Stimulated activated effector memory CD8-positive, alpha-beta T cell treated with anti-CD3 and anti-CD28 coated beads, Interleukin-12 subunit alpha, Interleukin-12 subunit beta, amount 100 ng/mL, for 72 hours (primary cell): ENCODE data around the gene CDC37L1.

ENCODE experiments used
- ATAC-seq: fragments of 150-1000 bp; cut with Tn5 transposase; 2 replicates; pipeline ENCODE4 v1.10.0; 2021
- DNase-seq, 2 donors: peaks; one replicate each; pipeline ENCODE4 v3.0.0; 2021 to 2022; ENCODE audit warnings: low spot score in 2 of 2
- H3K27ac Mint-ChIP-seq: one replicate; pipeline ENCODE4 v1.8.0; 2022; ENCODE audit warnings: mild to moderate bottlenecking, mixed read lengths
- H3K36me3 Mint-ChIP-seq: one replicate; pipeline ENCODE4 v1.8.0; 2022; ENCODE audit warnings: mild to moderate bottlenecking, mixed read lengths
- H3K4me1 Mint-ChIP-seq: one replicate; pipeline ENCODE4 v1.8.0; 2022; ENCODE audit warnings: mixed read lengths
- H3K4me3 Mint-ChIP-seq: one replicate; pipeline ENCODE4 v1.8.0; 2022; ENCODE audit warnings: mild to moderate bottlenecking, mixed read lengths
- H3K9me3 Mint-ChIP-seq: one replicate; pipeline ENCODE4 v1.8.0; 2022; ENCODE audit warnings: mixed read lengths

The CDC37L1 gene

DNA sequence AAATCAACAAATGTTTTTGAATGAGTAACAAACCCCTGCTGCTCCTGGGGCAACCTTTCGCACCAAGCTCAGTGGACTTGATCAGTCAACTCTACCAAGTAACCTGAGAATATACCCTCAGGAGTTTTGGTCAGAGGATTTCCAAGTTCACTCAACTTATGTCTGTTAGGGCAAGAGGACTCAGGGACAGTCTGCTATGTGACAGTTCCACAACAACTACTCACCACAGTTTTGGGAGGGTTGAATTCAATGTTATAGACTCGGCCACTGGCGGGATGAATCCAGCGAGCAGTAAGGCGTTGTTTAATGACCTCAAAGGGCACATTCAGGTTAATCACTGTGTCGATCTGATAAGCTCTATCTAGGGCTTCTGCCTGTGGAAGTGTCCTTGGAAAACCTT, 39.5 kb downstream of the CDC37L1 start:
- H3K27ac Mint-ChIP-seq, result peak overlapping the region; percentile 57
- H3K4me3 Mint-ChIP-seq, result no peak overlapping the region
- peaks cover 3% of the 10 kb centered on the region for H3K4me1 Mint-ChIP-seq
- no peaks in the 10 kb centered on the region for H3K9me3 Mint-ChIP-seq
- ATAC-seq, result no peak
- no peak for DNase-seq
- H3K36me3 Mint-ChIP-seq, result peaks cover 87% of the 10 kb centered on the region

DNA sequence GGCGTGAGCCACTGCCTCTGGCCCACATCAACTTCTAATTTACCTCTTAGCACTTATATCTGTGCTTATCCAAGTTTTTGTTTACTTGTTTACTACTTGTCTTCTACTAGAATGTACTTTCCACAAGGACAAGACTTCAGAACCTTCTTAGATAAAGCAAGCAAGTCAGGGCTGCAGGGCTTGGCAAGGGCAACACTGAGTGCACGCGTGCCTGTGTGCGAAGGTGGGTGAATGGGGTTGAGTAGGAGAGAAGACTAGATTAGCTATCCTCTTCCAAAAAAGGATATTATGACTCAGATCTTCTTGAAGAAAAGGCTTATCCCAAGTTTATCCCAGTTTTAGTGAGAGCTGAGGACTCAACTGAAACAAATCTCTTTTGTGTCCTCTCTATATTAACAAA, 42.4 kb downstream of the CDC37L1 start:
- no peak for DNase-seq
- peaks cover 71% of the 10 kb centered on the region for H3K36me3 Mint-ChIP-seq
- H3K27ac Mint-ChIP-seq, result no peak overlapping the region
- peaks cover 15% of the 10 kb centered on the region for H3K4me1 Mint-ChIP-seq
- no peak overlapping the region for H3K4me3 Mint-ChIP-seq
- H3K9me3 Mint-ChIP-seq, result no peaks in the 10 kb centered on the region
- ATAC-seq, result no peak

DNA sequence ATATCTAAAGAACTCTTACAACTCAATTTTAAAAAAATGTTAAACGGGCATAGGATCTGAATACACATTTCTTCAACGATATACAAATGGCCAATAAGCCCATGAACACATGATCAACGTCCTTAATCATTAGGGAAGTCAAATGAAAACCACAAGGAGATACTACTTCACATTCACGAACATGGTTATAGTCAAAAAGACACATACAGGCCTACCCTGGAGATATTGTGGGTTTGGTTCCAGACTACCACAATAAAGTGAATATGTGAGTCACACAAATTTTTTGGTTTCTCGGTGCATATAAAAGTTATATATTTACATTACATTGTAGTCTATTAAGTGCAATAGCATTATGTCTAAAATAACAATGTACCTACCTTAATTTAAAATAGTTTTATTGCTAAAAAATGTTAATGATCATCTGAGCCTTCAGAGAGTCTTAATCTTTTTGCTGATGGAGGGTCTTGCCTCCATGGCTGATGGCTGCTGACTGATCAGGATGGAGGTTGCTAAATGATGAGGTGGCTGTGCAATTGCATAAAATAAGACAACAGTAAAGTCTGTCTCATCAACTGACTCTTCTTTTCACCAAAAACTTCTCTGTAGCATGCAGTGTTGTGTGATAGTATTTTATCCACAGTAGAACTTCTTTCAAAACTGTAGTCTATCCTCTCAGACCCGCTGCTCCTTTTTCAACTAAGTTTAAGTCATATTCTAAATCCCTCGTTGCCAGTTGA, 46.5 kb downstream of the CDC37L1 start:
- no peaks in the 10 kb centered on the region for H3K9me3 Mint-ChIP-seq
- H3K4me1 Mint-ChIP-seq, result peaks cover 28% of the 10 kb centered on the region
- peak overlapping the region; percentile 15 for H3K27ac Mint-ChIP-seq
- ATAC-seq (peak; percentile 97), DNase-seq (no peak)
- no peak overlapping the region for H3K4me3 Mint-ChIP-seq
- peaks cover 30% of the 10 kb centered on the region for H3K36me3 Mint-ChIP-seq

DNA sequence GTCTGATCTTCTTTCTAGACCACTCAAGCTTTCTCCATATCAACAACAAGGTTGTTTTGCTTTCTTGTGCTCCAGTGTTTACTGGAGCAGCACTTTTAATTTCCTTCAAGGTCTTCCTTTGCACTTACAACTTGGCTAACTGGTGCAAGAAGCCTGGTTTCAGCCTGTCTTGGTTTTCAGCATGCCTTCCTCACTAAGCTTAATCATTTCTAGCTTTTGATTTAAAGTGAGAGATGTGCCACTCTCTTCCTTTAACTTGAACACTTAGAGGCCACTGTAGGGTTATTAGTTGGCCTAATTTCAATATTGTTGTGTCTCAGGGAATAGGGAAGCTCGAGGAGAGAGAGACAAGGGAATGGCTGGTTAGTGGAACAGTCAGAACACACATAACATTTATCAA, 48.2 kb downstream of the CDC37L1 start:
- Mint-ChIP-seq H3K4me3 (no peak overlapping the region), H3K9me3 (no peaks in the 10 kb centered on the region), H3K27ac (no peak overlapping the region), H3K36me3 (peaks cover 13% of the 10 kb centered on the region), H3K4me1 (peaks cover 32% of the 10 kb centered on the region)
- no peak for DNase-seq
- peak; percentile 53 for ATAC-seq

DNA sequence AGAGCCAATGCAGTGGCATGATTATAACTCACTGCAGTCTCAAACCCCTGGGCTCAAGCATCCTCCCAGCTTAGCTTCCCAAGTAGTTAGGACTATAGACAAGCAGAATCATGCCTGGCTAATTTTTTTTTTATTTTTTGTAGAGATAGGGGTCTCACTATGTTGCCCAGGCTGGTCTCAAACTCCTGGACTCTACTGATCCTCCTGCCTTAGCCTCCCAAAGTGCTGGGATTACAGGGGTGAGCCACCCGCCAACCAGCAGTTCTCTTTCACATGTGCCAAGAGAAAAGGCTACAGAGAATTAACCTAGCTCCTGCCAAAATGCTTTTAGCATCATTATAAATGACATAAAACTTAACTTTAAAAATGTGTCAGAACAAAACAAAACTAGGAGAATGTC, 53.5 kb downstream of the CDC37L1 start:
- DNase-seq, result no peak
- Mint-ChIP-seq H3K4me1 (peaks cover 35% of the 10 kb centered on the region), H3K9me3 (no peaks in the 10 kb centered on the region), H3K27ac (no peak overlapping the region), H3K36me3 (peaks cover 13% of the 10 kb centered on the region), H3K4me3 (no peak overlapping the region)
- no peak for ATAC-seq

DNA sequence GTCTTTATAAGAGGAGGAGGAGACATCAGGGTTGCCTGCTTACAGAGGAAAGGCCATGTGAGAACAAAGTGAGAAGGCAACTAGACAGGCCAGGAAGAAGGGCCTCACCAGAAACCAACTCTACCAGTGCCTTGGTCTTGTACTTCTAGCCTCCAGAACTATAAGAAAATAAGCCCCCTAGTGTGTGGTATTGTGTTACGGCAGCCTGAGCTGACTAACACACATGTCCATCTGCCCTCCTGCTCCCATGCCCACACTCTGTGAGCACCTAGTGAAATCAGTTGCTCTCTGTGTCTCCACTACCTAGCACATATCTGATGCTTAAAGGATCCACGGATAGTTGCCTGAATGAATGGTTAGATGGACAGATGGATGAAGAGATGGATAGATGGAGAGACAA, 54.8 kb downstream of the CDC37L1 start:
- no peak for ATAC-seq
- Mint-ChIP-seq H3K36me3 (peaks cover 16% of the 10 kb centered on the region), H3K4me3 (no peak overlapping the region), H3K27ac (no peak overlapping the region), H3K4me1 (peaks cover 34% of the 10 kb centered on the region), H3K9me3 (no peaks in the 10 kb centered on the region)
- DNase-seq, result no peak

DNA sequence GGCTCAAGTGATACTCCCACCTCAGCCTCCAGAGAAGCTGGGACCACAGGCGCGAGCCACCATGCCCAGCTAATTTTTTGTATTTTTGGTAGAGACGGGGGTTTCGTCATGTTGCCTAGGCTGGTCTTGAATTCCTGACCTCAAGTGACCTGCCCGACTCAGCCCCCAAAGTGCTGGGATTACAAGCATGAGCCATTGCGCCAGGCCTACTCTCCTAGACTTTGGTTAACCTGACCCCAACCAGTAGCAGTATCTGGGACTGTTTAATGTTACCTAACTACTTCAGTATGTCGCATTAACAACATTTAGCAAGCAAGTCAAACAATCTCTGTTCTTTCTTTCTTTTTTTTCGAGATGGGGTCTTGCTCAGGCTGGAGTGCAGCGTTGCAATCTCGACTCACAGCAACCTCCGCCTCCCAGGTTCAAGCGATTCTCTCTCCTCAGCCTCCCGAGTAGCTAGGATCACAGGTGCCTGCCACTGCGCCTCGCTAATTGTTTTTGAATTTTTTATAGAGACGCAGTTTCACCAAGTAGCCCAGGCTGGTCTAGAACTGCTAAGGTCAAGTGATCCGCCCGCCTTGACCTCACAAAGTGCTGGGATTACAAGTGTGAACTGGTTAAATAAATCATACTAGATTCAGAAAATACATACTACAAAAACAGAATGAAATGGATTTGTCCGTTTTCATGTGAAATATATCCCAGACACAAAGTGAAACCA, 59.7 kb downstream of the CDC37L1 start:
- Mint-ChIP-seq H3K27ac (peak overlapping the region; percentile 90), H3K4me3 (peak overlapping the region; percentile 87), H3K9me3 (no peaks in the 10 kb centered on the region), H3K36me3 (peaks cover 23% of the 10 kb centered on the region), H3K4me1 (peaks cover 32% of the 10 kb centered on the region)
- no peak for ATAC-seq
- no peak for DNase-seq

DNA sequence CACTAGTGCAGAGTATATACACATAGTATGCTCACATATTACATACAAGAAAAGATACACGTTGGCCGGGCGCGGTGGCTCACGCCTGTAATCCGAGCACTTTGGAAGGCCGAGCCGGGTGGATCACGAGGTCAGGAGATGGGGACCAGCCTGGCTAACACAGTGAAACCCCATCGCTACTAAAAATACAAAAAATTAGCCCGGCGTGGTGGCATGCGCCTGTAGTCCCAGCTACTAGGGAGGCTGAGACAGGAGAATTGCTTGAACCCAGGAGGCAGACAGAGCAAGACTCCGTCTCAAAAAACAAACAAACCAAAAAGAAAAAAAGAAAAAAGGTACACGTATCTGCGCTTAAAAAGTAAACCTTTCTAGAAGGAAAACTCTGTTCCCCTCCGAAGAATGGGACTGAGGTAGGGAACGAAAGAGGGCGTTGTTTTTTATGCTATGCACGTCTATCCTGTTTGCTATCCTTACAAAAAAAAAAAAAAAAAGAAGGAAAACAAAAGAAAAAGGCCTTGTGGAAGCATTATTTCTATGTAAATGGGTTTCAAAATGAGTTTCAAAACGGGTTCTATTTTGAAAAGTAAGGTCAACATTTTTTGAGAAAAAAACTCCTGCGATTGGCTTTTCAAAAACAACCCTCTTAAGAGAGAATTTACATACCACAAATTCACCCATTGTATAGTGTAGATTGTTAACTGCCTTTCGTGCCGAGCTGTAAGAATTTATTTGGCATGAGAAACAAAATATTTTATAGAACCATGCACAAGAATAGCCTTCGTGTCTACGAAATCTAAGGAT, 60.4 kb downstream of the CDC37L1 start:
- H3K4me1 Mint-ChIP-seq, result peaks cover 25% of the 10 kb centered on the region
- ATAC-seq (no peak), DNase-seq (no peak)
- H3K36me3 Mint-ChIP-seq, result peaks cover 19% of the 10 kb centered on the region
- peak overlapping the region; percentile 90 for H3K27ac Mint-ChIP-seq
- H3K4me3 Mint-ChIP-seq, result peak overlapping the region; percentile 87
- no peaks in the 10 kb centered on the region for H3K9me3 Mint-ChIP-seq

DNA sequence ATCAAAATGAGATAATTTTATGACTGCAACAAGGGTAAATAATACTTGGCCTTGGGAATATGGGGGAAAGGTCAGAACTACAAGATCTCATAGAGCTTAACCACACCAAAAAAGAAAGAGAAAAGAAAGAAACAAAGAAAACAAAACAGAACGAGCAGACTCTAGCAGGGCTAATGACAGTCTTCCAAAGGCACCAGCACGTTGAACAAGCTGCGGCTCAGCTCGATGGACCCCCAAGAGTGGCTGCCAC, 60.9 kb downstream of the CDC37L1 start:
- Mint-ChIP-seq H3K9me3 (no peaks in the 10 kb centered on the region), H3K36me3 (peaks cover 19% of the 10 kb centered on the region), H3K27ac (peak overlapping the region; percentile 90), H3K4me3 (peak overlapping the region; percentile 87), H3K4me1 (peaks cover 23% of the 10 kb centered on the region)
- no peak for DNase-seq
- ATAC-seq, result no peak

DNA sequence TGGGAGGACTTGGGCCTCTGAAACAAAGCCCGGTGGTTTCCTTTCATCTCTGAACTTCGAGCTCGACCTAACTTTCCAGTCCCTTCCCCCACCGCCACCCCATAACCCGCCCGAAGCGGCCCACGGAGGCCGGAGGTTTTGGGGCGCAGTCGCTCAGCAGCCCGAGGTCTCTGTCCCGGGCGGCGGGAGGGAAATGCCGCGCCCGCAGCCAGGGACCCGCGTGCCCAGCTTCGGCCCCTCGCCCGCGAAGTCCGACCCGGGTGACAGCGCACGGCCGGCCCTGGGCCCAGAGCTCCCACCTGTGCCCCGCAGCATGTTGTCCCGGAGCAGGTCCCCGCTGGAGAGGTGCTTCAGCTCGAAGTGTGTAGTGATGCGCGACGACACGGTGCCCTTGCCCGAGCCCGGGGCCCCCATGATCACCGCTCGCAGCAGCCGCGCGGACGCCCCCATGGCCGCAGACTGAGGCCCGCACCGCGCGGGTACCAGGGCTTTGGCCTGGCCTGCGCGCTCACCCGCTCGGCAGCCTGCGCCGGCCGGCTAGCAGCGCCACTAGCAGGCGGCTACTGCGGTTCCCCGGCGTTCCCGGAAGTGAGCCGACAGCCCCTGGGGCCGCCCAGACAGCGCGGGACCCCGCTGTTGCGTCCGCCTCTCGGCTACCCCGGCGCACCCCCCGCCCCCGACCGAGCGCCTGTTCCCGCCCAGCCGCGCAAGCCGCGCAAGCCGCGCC, 61.4 kb downstream of the CDC37L1 start, which contains the start of gene AK3:
AK3 (minus strand) TSS at position 565 of the 727 bp plus-strand sequence; CDS start at position 450, 115 bp downstream.
- DNase-seq (peak; percentile 76 to 91), ATAC-seq (peak; percentile 95)
- H3K9me3 Mint-ChIP-seq, result no peaks in the 10 kb centered on the region
- peaks cover 19% of the 10 kb centered on the region for H3K36me3 Mint-ChIP-seq
- H3K27ac Mint-ChIP-seq, result peak within 1 kb of the TSS; percentile 90
- peaks cover 23% of the 10 kb centered on the region for H3K4me1 Mint-ChIP-seq
- peak within 1 kb of the TSS; percentile 87 for H3K4me3 Mint-ChIP-seq

DNA sequence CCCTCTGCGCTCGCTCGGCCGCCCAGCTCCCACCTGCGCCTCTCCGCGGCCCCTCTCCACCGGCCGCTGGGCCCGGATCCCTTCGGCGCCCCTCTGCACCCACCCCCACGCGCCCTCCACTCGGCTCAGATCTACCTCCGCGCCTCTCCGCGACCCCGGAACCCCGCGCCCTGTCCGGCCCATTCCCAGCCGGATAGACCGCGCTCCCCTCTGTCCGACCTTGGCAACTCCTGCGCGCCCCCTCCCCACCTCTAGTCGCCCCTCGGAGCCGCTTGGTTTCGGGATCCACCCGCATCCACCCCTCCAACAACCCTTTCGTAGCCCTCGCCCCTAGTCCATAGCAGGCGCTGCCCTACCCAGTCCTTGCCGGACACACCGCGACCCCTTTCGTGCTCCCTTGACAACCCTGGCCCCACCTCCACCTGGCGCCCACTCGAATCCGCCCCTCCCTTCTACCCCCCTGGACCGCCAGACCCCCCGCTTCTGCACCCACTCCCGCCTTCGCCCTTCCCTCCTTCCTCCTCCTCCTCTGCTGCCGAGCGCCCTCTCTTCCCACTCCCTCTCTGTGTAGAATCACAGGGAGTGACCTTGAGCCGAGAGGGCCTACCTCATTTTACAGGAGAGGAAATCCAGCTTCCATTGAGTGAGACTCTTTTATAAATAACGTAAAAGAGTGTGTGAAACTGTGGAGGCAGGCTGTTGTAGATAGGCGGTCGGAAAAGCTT, 62.2 kb downstream of the CDC37L1 start:
- peak; percentile 0 for ATAC-seq
- Mint-ChIP-seq H3K9me3 (no peaks in the 10 kb centered on the region), H3K4me3 (peak overlapping the region; percentile 87), H3K27ac (peak overlapping the region; percentile 83), H3K36me3 (peaks cover 19% of the 10 kb centered on the region), H3K4me1 (peaks cover 31% of the 10 kb centered on the region)
- peak in 1 of 2 donors; percentile 8 for DNase-seq

DNA sequence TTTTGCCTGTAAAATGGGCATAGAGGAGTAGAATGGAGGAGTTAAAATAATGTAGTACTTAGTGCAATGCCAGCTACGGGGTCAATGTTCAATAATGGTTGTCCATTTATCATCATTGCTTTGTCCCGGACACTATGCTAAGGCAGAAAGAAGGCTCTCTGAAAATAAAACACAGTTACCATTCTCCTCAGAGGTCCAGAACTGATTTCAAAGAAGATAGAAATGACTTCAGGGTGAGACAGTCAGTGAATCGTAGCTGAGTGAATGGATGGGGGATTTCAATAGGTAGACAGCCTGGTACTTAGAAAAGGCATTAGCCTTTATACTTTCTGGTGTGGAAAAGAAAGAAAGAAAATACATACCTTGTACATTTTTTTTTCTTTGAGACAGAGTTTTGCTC, 62.9 kb downstream of the CDC37L1 start:
- H3K36me3 Mint-ChIP-seq, result peaks cover 19% of the 10 kb centered on the region
- peak overlapping the region; percentile 87 for H3K4me3 Mint-ChIP-seq
- H3K9me3 Mint-ChIP-seq, result no peaks in the 10 kb centered on the region
- no peak for DNase-seq
- H3K27ac Mint-ChIP-seq, result peak overlapping the region; percentile 83
- ATAC-seq, result no peak
- peaks cover 36% of the 10 kb centered on the region for H3K4me1 Mint-ChIP-seq

DNA sequence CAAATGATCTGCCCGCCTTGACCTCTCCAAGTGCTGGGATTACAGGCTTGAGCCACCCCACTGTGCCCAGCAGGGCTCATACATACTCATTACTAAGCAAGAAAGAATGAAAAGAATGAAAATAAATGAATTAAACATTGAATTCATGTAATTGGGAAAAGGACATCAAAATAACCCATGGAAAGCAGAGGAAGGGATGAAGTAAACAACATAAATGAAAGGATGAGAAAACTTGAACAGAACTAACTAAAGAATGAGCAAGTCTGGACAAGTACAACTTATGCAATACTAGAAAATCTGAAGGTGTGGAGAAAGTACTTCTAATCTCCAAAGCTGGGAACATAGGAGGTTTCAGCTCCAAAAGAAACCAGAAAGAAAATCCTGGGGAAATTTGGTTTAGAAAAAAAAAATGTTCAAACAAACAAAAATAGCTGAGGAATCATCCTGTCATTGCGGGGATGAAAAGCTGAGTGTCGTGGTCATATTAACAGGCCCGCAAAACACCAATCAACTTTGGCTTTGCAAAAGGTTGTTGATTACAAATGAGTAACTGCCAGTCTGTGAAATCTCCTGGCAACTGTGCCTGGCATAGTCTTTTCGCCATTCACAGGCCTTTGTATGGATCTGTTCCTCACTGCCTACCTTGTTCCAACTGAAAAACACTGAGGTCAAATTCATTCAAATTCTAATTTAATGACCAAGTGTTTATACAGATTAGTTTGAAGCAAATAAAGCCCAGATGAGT, 63.9 kb downstream of the CDC37L1 start:
- Mint-ChIP-seq H3K9me3 (no peaks in the 10 kb centered on the region), H3K27ac (no peak overlapping the region), H3K36me3 (peaks cover 19% of the 10 kb centered on the region), H3K4me3 (no peak overlapping the region), H3K4me1 (peaks cover 29% of the 10 kb centered on the region)
- ATAC-seq, result no peak
- no peak for DNase-seq
